ENCODE data around the gene MTMR3. TPM values are rescaled to one million over a fixed set of nuclear protein-coding genes. Genes with fewer than 3 reads are reported as not detected.

Gene MTMR3
- total RNA-seq, 2 experiments from 2014 or later: 17.6 to 22.2 TPM

DNA sequence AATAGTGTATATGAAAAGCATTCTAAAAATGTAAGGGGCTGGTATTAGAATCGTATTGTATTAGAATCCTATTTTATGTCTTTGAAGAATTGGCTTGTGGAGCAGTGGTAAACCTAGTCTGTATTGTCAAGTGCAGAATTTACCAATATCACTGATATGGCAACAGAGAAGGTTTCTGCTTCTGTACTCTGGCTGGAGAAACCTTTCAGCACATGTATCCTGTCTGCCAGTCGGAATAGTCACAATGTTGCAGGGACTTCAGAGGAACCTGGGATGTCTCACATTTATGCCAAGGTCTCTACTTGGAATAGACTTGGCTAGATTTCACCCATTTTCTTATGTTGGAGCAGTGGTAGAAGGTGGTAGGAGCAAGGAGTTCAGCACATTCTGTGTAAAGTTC is 4.4 kb downstream of the MTMR3 start:
- CTCF ChIA-PET (ENCODE audit: unreplicated experiment): no interaction called here
- BruUV-seq (replicated peaks): no TSS peak
- POLR2A ChIA-PET: no interaction called here
- Histone ChIP-seq H3K36me3 (ENCODE audit: insufficient read depth, low read length) (no peaks in the 10 kb centered on the region), H3K4me3 (ENCODE audit: low read depth, low read length, poor library complexity, severe bottlenecking) (no peak overlapping the region), H3K27ac (ENCODE audit: low read depth, low read length, poor library complexity, severe bottlenecking) (no peak overlapping the region), H4K20me1 (ENCODE audit: insufficient read depth, low read length) (no peaks in the 10 kb centered on the region; the same call in 1 of the 2 replicates), H2AFZ (ENCODE audit: low read length) (no peak overlapping the region), H3K9me3 (ENCODE audit: low read length) (no peaks in the 10 kb centered on the region), H3K4me1 (ENCODE audit: insufficient read depth, low read length, poor library complexity, severe bottlenecking) (peaks cover 5% of the 10 kb centered on the region), H3K9me2 (ENCODE audit: insufficient read depth, low read length) (no peaks in the 10 kb centered on the region), H3K4me2 (ENCODE audit: low read length) (no peak overlapping the region), H3K79me2 (ENCODE audit: insufficient read depth, low read depth, low read length) (peaks cover 18% of the 10 kb centered on the region; the same call in 1 of the 2 replicates)
- intact Hi-C loops (cut with micrococcal nuclease; ENCODE audit: unreplicated experiment): no loop called here
- no peak for DNase-seq (ENCODE audit: low spot score)
- TF ChIP-seq, protein P1, sequence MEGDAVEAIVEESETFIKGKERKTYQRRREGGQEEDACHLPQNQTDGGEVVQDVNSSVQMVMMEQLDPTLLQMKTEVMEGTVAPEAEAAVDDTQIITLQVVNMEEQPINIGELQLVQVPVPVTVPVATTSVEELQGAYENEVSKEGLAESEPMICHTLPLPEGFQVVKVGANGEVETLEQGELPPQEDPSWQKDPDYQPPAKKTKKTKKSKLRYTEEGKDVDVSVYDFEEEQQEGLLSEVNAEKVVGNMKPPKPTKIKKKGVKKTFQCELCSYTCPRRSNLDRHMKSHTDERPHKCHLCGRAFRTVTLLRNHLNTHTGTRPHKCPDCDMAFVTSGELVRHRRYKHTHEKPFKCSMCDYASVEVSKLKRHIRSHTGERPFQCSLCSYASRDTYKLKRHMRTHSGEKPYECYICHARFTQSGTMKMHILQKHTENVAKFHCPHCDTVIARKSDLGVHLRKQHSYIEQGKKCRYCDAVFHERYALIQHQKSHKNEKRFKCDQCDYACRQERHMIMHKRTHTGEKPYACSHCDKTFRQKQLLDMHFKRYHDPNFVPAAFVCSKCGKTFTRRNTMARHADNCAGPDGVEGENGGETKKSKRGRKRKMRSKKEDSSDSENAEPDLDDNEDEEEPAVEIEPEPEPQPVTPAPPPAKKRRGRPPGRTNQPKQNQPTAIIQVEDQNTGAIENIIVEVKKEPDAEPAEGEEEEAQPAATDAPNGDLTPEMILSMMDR (conservative IDR thresholded peaks at IDR 0.05; ENCODE audit: low read length): no peak
- TF ChIP-seq EZH2phosphoT487 (IDR thresholded peaks at IDR 0.05; ENCODE audit: borderline replicate concordance, low read depth, low read length): no peak

DNA sequence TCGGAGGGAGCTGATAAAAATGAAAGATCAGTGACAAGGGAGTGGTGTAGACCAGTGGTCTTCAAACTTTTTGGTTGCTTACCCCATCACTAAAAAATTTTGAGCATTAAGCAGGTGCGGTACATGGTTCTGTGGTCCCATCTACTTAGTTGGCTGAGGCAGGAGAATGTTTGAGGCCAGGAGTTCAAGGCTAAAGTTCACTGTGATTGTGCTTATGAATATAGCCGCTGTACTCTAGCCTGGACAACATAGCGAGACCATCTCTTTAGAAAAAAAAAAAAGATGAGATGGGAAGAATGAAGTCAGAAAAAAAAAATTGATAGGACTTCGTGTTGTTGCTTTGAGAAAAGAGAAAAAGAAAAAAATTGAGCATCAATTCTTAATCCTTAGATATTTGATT is 7.8 kb downstream of the MTMR3 start:
- intact Hi-C loops (cut with micrococcal nuclease; ENCODE audit: unreplicated experiment): no loop called here
- Histone ChIP-seq H3K9me3 (ENCODE audit: low read length) (no peaks in the 10 kb centered on the region), H3K4me3 (ENCODE audit: low read depth, low read length, poor library complexity, severe bottlenecking) (no peak overlapping the region), H3K4me1 (ENCODE audit: insufficient read depth, low read length, poor library complexity, severe bottlenecking) (no peaks in the 10 kb centered on the region), H4K20me1 (ENCODE audit: insufficient read depth, low read length) (no peaks in the 10 kb centered on the region; the same call in none of the 2 replicates), H3K36me3 (ENCODE audit: insufficient read depth, low read length) (no peaks in the 10 kb centered on the region), H3K4me2 (ENCODE audit: low read length) (no peak overlapping the region), H3K79me2 (ENCODE audit: insufficient read depth, low read depth, low read length) (0 out of 2 replicates have a peak, but pooled peaks cover 3% of the 10 kb centered on the region), H2AFZ (ENCODE audit: low read length) (no peak overlapping the region), H3K27ac (ENCODE audit: low read depth, low read length, poor library complexity, severe bottlenecking) (no peak overlapping the region), H3K9me2 (ENCODE audit: insufficient read depth, low read length) (no peaks in the 10 kb centered on the region)
- TF ChIP-seq, protein P1 (conservative IDR thresholded peaks at IDR 0.05; ENCODE audit: low read length): no peak
- no peak for TF ChIP-seq EZH2phosphoT487 (IDR thresholded peaks at IDR 0.05; ENCODE audit: borderline replicate concordance, low read depth, low read length)
- ChIA-PET CTCF (ENCODE audit: unreplicated experiment) (no interaction called here), POLR2A (no interaction called here)
- BruUV-seq (replicated peaks): no TSS peak
- DNase-seq (ENCODE audit: low spot score): no peak

DNA sequence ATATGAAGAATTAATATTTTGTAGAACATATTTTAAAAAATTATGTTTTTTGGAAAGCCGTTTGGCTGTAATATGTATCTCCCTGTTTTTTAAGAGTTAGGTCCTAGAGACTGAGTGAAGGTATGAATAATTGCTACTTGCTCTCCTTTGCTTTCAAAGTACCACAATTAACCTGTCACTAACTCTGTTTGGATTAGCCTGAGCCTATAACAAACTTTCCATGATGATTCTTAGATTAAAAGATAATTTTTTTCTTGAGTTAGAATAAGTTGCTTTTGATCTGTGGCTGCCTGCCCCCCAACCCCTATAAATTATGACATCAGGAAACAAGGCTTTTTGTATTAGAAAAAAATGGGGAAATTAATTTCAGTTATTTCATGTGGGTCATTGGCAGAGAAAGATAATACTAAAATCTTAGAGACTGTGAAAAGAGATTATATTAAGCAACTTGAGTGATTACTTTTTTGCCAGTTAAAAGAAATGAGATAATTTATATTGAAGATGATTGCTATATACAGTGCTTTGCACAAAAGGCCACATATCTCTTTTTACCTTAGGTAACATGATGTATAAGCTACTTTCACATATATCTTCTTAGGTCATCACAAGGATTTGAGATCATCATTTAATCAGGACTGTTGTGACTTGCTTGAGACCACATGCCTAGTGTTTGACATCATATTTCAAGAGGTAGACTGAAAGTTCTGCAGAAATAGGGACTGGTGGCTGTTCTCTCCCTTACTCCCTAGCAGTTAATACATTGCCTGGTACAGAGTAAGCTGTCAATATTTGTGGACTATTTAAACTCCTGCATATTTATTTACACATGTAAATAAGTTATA is 9.6 kb downstream of the MTMR3 start:
- Histone ChIP-seq H3K4me2 (ENCODE audit: low read length) (no peak overlapping the region), H3K9me3 (ENCODE audit: low read length) (no peaks in the 10 kb centered on the region), H3K4me1 (ENCODE audit: insufficient read depth, low read length, poor library complexity, severe bottlenecking) (no peaks in the 10 kb centered on the region), H3K4me3 (ENCODE audit: low read depth, low read length, poor library complexity, severe bottlenecking) (no peak overlapping the region), H3K36me3 (ENCODE audit: insufficient read depth, low read length) (no peaks in the 10 kb centered on the region), H3K9me2 (ENCODE audit: insufficient read depth, low read length) (no peaks in the 10 kb centered on the region), H3K79me2 (ENCODE audit: insufficient read depth, low read depth, low read length) (0 out of 2 replicates have a peak, but pooled peaks cover 3% of the 10 kb centered on the region), H2AFZ (ENCODE audit: low read length) (no peak overlapping the region), H4K20me1 (ENCODE audit: insufficient read depth, low read length) (no peaks in the 10 kb centered on the region; the same call in none of the 2 replicates), H3K27ac (ENCODE audit: low read depth, low read length, poor library complexity, severe bottlenecking) (no peak overlapping the region)
- no TSS peak for BruUV-seq (replicated peaks)
- CTCF ChIA-PET (ENCODE audit: unreplicated experiment): no interaction called here
- POLR2A ChIA-PET: no interaction called here
- no peak for DNase-seq (ENCODE audit: low spot score)
- TF ChIP-seq, protein P1 (conservative IDR thresholded peaks at IDR 0.05; ENCODE audit: low read length): no peak
- TF ChIP-seq EZH2phosphoT487 (IDR thresholded peaks at IDR 0.05; ENCODE audit: borderline replicate concordance, low read depth, low read length): no peak
- intact Hi-C loops (cut with micrococcal nuclease; ENCODE audit: unreplicated experiment): no loop called here

Measured in OCI-LY7 (cell line).